K562 (cell line): Measurements from ENCODE around the gene POLE2. TPM values are rescaled to one million over a fixed set of nuclear protein-coding genes. Genes with fewer than 3 reads are reported as not detected.

Experiments used
- ASH1L ChIP-seq: fragments of 450-650 bp; IDR thresholded peaks from 2 replicates; pipeline ENCODE4 v1.6.1; 2018; ENCODE audit warnings: borderline replicate concordance, mild to moderate bottlenecking, low read depth; ENCODE audit not compliant: partially characterized antibody
- FOXP1 ChIP-seq: sonication (generic); formaldehyde crosslinking; IDR thresholded peaks from 2 replicates; pipeline ENCODE4 v1.8.0; 2022; ENCODE audit warnings: mild to moderate bottlenecking, missing genetic modification reagents
- HMGXB4 ChIP-seq: sonication (generic); formaldehyde crosslinking; IDR thresholded peaks from 2 replicates; pipeline ENCODE4 v1.8.1; 2023; ENCODE audit warnings: mild to moderate bottlenecking, missing genetic modification reagents
- KAT8 ChIP-seq: fragments of 450-650 bp; IDR thresholded peaks from 2 replicates; pipeline ENCODE4 v1.6.1; 2016; ENCODE audit warnings: low read depth, mild to moderate bottlenecking
- LCOR ChIP-seq: sonication (generic); formaldehyde crosslinking; IDR thresholded peaks from 2 replicates; pipeline ENCODE4 v1.8.0; 2022; ENCODE audit warnings: mild to moderate bottlenecking, missing genetic modification reagents
- MAFG ChIP-seq: fragments of 450-650 bp; conservative IDR thresholded peaks from 2 replicates; pipeline ENCODE4 v1.6.1; 2016; ENCODE audit warnings: missing genetic modification characterization, missing compliant biosample characterization
- MECOM ChIP-seq: fragments of 250-450 bp; sonication (Bioruptor Pico); IDR thresholded peaks from 2 replicates; pipeline ENCODE4 v1.8.0; 2022; ENCODE audit warnings: inconsistent platforms
- MTF1 ChIP-seq: fragments of 250-450 bp; sonication (Bioruptor Pico); IDR thresholded peaks from 2 replicates; pipeline ENCODE4 v1.9.0; 2021; ENCODE audit warnings: moderate library complexity, mild to moderate bottlenecking, inconsistent platforms, borderline replicate concordance
- NCOA4 ChIP-seq: fragments of 450-650 bp; IDR thresholded peaks from 2 replicates; pipeline ENCODE4 v1.6.1; 2018; ENCODE audit warnings: mild to moderate bottlenecking; ENCODE audit not compliant: partially characterized antibody
- NFATC3 ChIP-seq: fragments of 450-650 bp; IDR thresholded peaks from 2 replicates; pipeline ENCODE4 v1.6.1; 2017; ENCODE audit warnings: mild to moderate bottlenecking
- PCBP1 ChIP-seq: fragments of 200-400 bp; formaldehyde crosslinking; IDR thresholded peaks from 2 replicates; pipeline ENCODE4 v1.6.1; 2018; ENCODE audit warnings: mild to moderate bottlenecking, low read depth, low read length; ENCODE audit not compliant: poor library complexity, severe bottlenecking
- POLR2AphosphoS5 ChIP-seq: IDR thresholded peaks from 2 replicates; pipeline ENCODE4 v1.6.1; 2011; ENCODE audit warnings: mild to moderate bottlenecking, low read depth, low read length, moderate library complexity; ENCODE audit not compliant: control insufficient read depth, insufficient read depth
- PURB ChIP-seq: sonication (generic); formaldehyde crosslinking; IDR thresholded peaks from 2 replicates; pipeline ENCODE4 v1.9.0; 2021; ENCODE audit warnings: low read depth, mild to moderate bottlenecking, missing genetic modification reagents
- RUNX1 ChIP-seq: sonication (generic); IDR thresholded peaks from 2 replicates; pipeline ENCODE4 v1.6.1; 2016; ENCODE audit warnings: antibody characterized with exemption, low read depth
- SMAD3 ChIP-seq: fragments of 450-650 bp; formaldehyde crosslinking; conservative IDR thresholded peaks from 2 replicates; pipeline ENCODE4 v1.4.0; 2020; ENCODE audit warnings: mild to moderate bottlenecking
- TCF7L2 ChIP-seq: fragments of 150-350 bp; IDR thresholded peaks from 2 replicates; pipeline ENCODE4 v1.6.1; 2016; ENCODE audit warnings: low read depth, mild to moderate bottlenecking, low read length, moderate library complexity
- TSHZ1 ChIP-seq: fragments of 250-450 bp; sonication (Bioruptor Pico); IDR thresholded peaks from 2 replicates; pipeline ENCODE4 v1.4.0; 2020; ENCODE audit warnings: mild to moderate bottlenecking, moderate library complexity
- XRCC3 ChIP-seq: fragments of 450-650 bp; IDR thresholded peaks from 2 replicates; pipeline ENCODE4 v1.6.1; 2017; ENCODE audit warnings: mild to moderate bottlenecking, moderate library complexity
- ZFX ChIP-seq: sonication (generic); formaldehyde crosslinking; IDR thresholded peaks from 2 replicates; pipeline ENCODE4 v1.8.0; 2022; ENCODE audit warnings: mild to moderate bottlenecking, missing genetic modification reagents, moderate library complexity
- ZNF436 ChIP-seq: fragments of 250-450, 450-650 bp; sonication (Bioruptor Pico); formaldehyde crosslinking; IDR thresholded peaks from 2 replicates; pipeline ENCODE4 v1.7.0; 2020; ENCODE audit warnings: mild to moderate bottlenecking
- ZNF778 ChIP-seq: fragments of 450-650 bp; formaldehyde crosslinking; IDR thresholded peaks from 2 replicates; pipeline ENCODE4 v1.4.0; 2020; ENCODE audit warnings: mild to moderate bottlenecking, moderate library complexity
- polyA plus RNA-seq, 8 experiments: library from polyadenylated mRNA; depleted of rRNA in 4 of 8; stranded (reverse) in 5 of 8; unstranded in 3 of 8; fragments of >200 nt; fragmentation: Nextera tagmentation in 2 of 8; fragmentation: Illumina TruSeq in 1 of 8; extraction: Ambion mirVana in 2 of 8; extraction: Trizol in 1 of 8; gene quantifications; 2 replicates each; pipeline versions ENCODE4 v1.2.1 to v1.2.3, GENCODE V29; 2011 to 2014; ENCODE audit warnings: inconsistent platforms in 1 of 8, missing spikeins in 1 of 8
- total RNA-seq, 7 experiments: library from RNA; depleted of rRNA in 6 of 7; stranded (reverse); fragments of >200 nt in 6 of 7; fragmentation: Illumina TruSeq in 2 of 7; extraction: Trizol in 2 of 7; gene quantifications; 2 replicates each; pipeline versions ENCODE4 v1.2.1 to v1.2.3, GENCODE V29; 2011 to 2021; ENCODE audit warnings: low replicate concordance in 1 of 7
- TF ChIP-seq, protein P1 (sequence below), 3 experiments: IDR thresholded peaks in 2 of 3; conservative IDR thresholded peaks in 1 of 3; 2 replicates each; pipeline ENCODE4 v1.5.1; 2011 to 2012; ENCODE audit warnings: low read length in 3 of 3, mild to moderate bottlenecking in 3 of 3, control low read depth in 2 of 3, improper control_type of control experiment in 1 of 3, inconsistent platforms in 1 of 3, low read depth in 1 of 3, mixed read lengths in 1 of 3, moderate library complexity in 1 of 3; ENCODE audit not compliant: insufficient read depth in 2 of 3

Gene POLE2
- total and polyA plus RNA-seq, 9 of the 15 experiments (the other 6 are each of a cell fraction or from before 2014, with no cell fraction given) = 30.7 to 78.4 (median 55.4) TPM

- TF ChIP-seq TSHZ1 (CRISPR knock-in tag) (no peak), LCOR (CRISPR knock-in tag) (no peak), NCOA4 (no peak), PURB (CRISPR knock-in tag) (no peak), MECOM (CRISPR knock-in tag) (no peak), ZNF436 (CRISPR knock-in tag) (no peak), NFATC3 (no peak), MAFG (tag) (no peak), MTF1 (no peak), ZFX (CRISPR knock-in tag) (peak; percentile 81), FOXP1 (CRISPR knock-in tag) (no peak), TCF7L2 (no peak), POLR2AphosphoS5 (peak; percentile 31), XRCC3 (no peak), KAT8 (no peak), HMGXB4 (peak; percentile 88; the same call in 1 of the 2 replicates), ASH1L (no peak), ZNF778 (CRISPR knock-in tag) (no peak), PCBP1 (no peak), RUNX1 (no peak), SMAD3 (CRISPR knock-in tag) (no peak)
- TF ChIP-seq, protein P1, sequence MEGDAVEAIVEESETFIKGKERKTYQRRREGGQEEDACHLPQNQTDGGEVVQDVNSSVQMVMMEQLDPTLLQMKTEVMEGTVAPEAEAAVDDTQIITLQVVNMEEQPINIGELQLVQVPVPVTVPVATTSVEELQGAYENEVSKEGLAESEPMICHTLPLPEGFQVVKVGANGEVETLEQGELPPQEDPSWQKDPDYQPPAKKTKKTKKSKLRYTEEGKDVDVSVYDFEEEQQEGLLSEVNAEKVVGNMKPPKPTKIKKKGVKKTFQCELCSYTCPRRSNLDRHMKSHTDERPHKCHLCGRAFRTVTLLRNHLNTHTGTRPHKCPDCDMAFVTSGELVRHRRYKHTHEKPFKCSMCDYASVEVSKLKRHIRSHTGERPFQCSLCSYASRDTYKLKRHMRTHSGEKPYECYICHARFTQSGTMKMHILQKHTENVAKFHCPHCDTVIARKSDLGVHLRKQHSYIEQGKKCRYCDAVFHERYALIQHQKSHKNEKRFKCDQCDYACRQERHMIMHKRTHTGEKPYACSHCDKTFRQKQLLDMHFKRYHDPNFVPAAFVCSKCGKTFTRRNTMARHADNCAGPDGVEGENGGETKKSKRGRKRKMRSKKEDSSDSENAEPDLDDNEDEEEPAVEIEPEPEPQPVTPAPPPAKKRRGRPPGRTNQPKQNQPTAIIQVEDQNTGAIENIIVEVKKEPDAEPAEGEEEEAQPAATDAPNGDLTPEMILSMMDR (IDR thresholded peaks at IDR 0.05 in 2 of 3, conservative IDR thresholded peaks at IDR 0.05 in 1 of 3; ENCODE audit: insufficient read depth in 2 of 3, low read depth in 1 of 3, low read length in 3 of 3) = peak; percentile 64 to 84 (median 76); a peak in 5 of 6 replicates
These were observed 54.1 kb downstream of the POLE2 start (continued) for GRCh38 chr14:49633640-49634546.
